Keratinocyte (primary cell): ENCODE data around the gene ZBP1.

Experiments
- EZH2 ChIP-seq: IDR thresholded peaks from one replicate; pipeline ENCODE4 v1.6.1; 2012; ENCODE audit warnings: inconsistent platforms, mild to moderate bottlenecking, low read length, moderate library complexity
- TF ChIP-seq, protein P1 (sequence below), 3 experiments: IDR thresholded peaks in 1 of 3; conservative IDR thresholded peaks in 1 of 3; optimal IDR thresholded peaks in 1 of 3; 2 replicates in 2 of 3; 3 replicates in 1 of 3; pipeline versions ENCODE3 to v1.5.1; 2011; ENCODE audit warnings: low read length in 3 of 3, mild to moderate bottlenecking in 3 of 3, moderate library complexity in 2 of 3, control low read depth in 1 of 3, inconsistent platforms in 1 of 3; ENCODE audit not compliant: insufficient read depth in 2 of 3; ENCODE audit errors: extremely low read depth in 1 of 3

DNA sequence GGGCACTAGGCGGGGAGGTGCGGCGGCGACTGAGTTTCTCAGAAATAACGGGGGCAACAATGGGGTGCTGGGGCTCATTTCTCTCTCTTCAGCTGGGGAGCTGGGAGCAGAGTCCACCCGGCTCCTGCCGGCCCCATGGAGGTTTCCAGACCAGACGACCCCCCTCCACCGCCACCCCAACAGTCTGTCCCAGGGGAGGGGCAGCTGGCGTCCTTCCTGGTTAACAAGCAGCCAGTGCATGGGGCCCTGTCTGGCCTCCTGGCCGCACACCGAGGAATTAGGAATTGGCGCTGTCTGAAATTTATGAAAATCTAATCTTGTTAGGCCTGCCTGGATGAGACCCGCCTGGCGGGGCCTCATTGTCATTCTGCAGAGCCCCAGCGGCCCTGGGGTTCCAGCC lies 47.2 kb upstream of the ZBP1 start:
- TF ChIP-seq, protein P1, sequence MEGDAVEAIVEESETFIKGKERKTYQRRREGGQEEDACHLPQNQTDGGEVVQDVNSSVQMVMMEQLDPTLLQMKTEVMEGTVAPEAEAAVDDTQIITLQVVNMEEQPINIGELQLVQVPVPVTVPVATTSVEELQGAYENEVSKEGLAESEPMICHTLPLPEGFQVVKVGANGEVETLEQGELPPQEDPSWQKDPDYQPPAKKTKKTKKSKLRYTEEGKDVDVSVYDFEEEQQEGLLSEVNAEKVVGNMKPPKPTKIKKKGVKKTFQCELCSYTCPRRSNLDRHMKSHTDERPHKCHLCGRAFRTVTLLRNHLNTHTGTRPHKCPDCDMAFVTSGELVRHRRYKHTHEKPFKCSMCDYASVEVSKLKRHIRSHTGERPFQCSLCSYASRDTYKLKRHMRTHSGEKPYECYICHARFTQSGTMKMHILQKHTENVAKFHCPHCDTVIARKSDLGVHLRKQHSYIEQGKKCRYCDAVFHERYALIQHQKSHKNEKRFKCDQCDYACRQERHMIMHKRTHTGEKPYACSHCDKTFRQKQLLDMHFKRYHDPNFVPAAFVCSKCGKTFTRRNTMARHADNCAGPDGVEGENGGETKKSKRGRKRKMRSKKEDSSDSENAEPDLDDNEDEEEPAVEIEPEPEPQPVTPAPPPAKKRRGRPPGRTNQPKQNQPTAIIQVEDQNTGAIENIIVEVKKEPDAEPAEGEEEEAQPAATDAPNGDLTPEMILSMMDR (optimal IDR thresholded peaks at IDR 0.05 in 1 of 3, IDR thresholded peaks at IDR 0.05 in 1 of 3, conservative IDR thresholded peaks at IDR 0.05 in 1 of 3; ENCODE audit: extremely low read depth in 1 of 3, insufficient read depth in 2 of 3, low read length in 3 of 3): no peak
- TF ChIP-seq EZH2: no peak
